NCI-H526 treated with DMSO at 0.1 percent for 48 hours (cell line): ENCODE data around the gene STPG4.
A peak's percentile ranks its signal among the peaks of the same experiment; 100 is the strongest.
"Not testable (repeated sequence)": the region's sequence is repeated elsewhere in the genome, so short reads cannot be mapped to it uniquely, and the experiment has no call there.

Source experiments
- DNase-seq: peaks from one replicate; lab custom pipeline; 2025; lab: John Stamatoyannopoulos, UW

Gene STPG4, protein sequence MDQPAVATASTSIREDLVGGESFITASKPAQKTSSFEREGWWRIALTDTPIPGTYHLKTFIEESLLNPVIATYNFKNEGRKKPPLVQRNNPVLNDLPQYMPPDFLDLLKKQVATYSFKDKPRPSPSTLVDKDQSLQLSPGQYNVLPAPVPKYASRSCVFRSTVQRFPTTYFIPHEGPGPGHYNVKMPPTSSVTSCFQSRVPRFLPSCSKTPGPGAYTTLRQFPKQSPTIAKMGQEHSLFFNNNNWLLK

DNA sequence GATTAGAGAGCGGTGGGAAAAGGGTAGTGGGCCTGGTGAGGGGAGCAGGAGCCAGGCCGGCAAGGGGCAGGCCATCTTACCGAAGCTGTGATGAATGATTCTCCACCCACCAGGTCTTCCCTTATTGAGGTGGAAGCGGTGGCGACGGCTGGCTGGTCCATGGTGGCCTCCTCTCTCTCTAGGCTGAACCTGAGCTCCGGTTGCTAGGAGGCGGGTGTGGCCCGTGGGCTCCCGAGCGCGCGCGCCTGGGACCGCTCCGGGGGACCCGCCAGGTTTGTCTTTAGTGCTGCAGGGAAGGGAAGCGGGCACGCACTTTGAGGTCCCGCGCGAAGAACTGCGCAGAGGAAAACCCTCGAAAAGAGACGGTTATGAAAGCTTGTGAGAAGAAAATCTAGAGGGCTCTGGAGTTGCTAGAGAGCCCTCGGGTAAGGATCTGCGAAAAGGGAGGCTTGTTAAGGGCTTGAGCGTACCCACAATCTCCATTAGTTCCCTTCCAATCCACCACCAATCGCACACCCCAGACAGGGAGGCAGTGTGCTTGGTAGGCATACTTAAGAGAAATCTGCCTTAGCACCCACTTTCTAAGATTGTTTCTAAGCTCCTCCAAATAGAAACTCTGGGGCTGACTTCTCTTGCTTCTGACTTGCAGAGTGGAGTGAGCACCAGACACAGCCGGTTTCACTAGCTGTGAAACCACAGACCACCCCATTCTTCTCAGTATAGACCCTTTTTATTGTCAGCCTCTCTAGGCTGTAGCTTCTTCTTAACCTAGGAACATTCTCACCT lies at the start of gene STPG4:
STPG4 (minus strand) TSS at position 218 of the 786 bp plus-strand sequence; CDS start at position 161, 57 bp downstream.
- no peak for DNase-seq

DNA sequence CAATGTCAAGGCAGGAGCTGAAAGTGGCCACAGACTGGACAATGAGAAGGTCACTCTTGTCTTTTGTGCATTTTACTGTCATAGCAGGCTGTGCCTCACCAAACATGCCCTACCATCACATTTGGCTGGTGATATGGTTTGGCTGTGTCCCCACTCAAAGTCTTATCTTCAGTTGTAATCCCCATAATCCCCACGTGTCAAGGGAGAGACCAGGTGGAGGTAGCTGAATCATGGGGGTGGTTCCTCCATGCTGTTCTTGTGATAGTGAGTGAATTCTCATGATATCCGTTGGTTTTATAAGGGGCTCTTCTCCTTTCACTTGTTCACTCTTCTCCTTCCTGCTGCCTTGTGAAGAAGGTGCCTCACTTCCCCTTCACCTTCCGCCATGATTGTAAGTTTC lies 49.6 kb upstream of the STPG4 start:
- DNase-seq, result no peak

DNA sequence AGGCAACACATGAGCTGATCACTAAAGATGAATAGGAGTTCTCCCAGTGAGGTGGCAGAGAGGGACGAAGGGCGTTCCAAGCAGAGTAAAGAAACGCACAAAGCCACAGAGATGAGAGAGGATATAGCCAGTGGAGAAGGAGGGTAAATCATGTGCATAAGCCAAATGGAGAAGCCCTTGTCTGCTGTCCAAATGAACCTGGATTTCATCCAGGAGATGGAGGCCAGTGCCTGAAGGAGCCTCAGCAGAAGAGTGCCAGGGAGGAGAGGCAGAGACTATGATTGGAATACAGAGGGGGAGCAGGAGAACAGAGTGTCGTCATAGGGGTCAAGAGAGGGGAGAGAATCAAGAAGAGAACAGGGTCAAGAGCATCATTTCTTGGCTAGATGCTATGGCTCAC lies 48.9 kb upstream of the STPG4 start:
- DNase-seq, result no peak

DNA sequence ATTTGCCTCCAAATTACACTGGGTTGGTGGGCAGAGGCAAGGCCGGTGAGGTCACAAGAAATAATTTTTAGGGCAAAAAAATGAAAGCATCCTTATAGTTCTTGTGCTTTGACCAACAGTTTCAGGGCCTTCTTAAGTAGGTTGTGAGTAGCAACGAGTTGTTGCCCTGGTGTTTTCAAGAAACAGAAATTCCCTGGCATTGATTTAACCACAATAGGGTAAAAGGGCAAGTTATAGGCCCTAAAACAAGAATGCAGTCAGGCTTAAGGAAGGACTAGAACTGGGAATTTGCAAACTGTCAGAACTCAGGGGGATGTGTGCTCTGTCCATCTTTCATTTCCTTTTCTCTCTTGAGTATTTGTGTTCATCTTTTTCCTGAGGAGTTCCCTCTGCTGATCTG lies 46.1 kb upstream of the STPG4 start:
- DNase-seq, result no peak

DNA sequence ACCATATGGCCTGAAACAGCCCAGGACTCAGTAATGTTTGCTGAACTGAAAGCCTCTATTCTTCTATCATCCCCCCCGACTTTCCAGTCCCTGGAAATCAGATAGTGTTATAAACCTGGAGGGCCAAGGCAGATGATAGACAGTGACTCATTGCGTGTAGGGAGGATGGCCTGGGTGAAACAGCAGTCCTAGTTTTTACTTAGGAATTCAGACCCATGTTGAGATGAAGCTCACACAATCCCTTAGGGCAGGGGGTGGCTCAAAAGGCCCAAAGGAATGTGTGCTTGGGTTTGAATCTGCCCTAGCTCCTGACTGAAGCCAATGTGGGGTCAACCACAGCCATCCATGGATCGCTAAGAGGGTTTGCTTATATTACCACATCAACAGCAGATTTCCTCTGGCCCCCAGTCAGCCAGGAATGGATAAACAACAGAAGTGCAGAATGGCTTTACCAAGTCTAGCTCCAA lies 43.9 kb upstream of the STPG4 start:
- no peak for DNase-seq

DNA sequence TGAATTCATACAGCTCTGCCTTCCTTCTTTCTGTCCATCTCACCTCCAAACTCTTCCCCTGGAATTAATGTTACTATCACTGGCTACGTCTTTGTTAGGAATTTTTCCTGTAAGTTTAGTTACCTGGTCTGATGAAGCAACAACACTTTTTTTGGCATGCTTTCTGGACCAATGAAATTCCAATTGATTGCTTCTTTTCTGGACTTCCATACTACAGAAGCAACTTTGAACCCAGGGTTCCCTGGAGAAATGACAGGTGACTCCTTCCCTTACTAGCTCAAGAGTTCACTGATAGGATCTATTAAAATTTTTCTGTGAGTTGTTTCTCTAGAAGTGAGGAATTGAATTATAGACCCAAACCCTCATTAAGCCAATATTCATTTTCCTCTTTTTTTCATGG lies 41.4 kb upstream of the STPG4 start:
- no peak for DNase-seq

DNA sequence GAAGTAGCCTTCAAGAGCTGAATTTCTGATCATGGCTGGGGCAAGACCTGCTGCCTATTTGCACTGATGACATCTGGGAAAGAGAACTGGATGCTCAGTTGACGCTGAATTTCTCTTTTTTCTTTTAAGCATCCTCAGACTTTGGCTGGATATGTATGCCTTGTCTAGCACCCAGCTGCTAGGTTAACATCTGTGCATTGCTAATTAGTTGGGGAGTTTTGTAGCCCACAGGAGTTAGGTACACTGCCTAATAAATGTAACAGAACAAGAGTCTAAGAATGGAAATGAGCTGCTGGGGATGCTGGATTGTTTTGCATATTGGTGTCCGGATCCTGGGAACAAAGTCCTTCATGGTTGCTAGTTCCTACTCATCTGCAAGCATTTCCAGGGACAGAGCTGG lies 40.9 kb upstream of the STPG4 start:
- peak; percentile 91 for DNase-seq

DNA sequence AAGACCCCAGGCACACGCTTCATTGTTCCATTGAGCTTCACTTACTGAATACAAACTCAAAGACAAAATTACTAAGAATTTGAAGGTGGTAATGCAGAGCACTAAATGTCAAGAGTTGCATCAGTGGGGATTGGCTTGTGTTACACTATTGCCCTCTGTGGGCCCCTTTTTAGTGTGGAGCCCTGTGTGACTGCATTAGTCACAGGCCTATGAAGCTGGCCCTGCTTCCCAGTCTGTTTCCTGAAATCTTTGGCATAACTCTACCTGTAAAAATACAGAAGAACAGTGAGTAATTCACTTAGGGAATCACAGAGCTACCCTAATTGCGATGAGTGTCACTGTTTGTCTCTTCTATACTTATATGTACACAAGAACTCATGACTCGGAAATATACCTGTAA lies 40.0 kb upstream of the STPG4 start:
- no peak for DNase-seq

DNA sequence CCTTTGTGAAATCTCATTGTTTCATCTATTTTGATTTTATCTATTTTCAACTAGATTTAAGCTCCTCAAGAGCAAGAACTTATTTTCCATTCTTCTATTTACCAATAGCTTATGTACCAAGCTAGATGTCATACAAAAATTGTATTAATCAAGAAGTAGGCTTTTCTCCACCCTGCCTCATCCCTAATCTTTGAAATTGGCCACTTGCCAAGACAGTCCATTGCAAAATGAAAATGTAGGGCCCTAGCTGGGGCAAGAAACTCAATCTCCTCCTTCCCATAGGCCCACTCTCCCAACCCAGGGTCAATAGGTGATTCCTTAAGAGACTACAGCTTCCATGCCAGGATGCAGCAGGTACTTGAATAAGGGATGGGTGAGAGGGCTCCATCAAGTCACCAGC lies 39.3 kb upstream of the STPG4 start:
- DNase-seq, result no peak

DNA sequence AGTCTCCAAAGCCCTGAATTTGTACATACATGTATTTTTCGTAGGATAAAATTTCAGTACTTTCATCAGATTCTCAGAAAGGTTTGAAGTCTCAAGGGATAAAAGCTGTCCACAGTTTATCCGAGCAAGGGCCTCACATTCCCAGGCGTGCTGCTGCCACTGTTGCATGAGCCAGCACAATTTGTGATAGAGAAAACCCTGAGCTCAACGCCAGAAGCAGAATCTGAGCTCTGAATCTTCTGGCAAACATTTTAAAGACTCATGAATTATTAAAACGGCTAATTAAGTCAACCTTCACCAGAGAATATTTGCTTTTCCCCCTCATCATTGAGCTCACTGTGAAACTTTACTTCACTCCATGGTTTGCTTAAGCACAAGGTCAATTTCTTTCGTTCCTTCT lies 38.5 kb upstream of the STPG4 start:
- peak; percentile 42 for DNase-seq

DNA sequence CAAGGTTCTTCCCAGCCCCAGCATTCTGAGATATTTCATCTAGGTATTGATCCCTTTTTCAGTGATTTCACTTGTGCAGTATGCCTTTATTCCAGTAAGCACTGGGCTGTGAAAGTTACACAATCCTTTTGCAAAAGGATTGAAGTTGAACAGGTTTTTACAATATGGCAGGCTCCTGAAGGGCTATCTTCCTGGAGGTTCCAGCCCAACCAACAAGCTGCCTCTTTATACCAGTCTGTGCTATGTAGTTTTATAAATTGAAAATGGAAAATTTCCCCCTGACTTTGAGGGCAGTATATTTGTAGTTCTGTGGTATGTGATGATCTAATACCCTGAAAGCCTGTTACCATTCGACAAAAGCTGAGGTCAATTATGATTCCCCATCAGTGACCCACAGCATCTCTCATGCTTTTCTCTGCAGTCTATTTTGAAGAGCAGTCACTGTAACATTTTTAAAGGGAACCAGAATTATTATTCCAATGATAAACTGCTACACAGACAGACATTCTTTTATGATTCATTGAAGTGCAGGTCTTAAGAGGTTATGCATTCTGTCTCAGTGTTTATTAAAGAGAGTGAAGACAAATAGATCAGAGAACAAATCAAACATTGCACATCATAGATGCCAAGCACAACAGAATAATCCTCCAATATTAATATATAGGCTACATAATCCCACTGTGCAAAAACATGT lies 35.2 kb upstream of the STPG4 start:
- DNase-seq, result no peak

DNA sequence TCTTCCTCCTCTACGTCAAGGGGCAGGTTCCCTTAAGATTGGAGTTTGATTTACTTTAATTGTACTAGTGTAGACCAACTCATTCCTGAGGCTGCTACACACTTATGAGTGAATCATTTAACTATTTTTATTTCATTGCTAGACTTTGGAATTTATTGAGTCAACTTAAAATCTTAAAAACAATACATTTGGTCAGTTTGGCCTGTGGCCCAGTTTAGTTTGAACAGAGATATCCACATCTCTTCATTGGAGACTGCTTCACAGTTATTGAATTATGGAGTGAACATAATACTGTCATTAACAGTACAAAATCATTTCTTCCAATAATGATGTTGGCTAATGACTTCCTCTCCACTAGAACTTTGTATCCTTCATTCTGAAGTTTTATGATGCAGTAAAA lies 34.5 kb upstream of the STPG4 start:
- DNase-seq, result no peak

DNA sequence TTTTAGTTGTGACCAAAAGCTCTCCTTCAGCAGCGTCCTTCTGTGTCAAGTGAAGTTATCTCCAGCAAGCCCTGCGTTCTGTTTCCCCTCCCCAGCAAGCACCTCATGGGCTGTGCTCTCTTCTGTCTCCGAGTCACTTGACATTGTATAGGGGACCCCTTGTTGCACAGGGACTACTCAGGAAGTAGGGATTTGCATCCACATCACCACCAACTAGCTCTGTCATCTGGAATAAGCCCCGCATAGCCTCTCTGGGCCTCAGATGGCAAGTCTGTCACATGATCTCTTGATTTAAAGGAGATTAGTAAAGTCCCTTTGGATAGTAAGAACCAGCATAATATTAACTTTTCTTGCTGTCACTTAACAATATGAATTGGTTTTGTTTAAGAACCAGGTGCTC lies 32.0 kb upstream of the STPG4 start:
- DNase-seq, result no peak

DNA sequence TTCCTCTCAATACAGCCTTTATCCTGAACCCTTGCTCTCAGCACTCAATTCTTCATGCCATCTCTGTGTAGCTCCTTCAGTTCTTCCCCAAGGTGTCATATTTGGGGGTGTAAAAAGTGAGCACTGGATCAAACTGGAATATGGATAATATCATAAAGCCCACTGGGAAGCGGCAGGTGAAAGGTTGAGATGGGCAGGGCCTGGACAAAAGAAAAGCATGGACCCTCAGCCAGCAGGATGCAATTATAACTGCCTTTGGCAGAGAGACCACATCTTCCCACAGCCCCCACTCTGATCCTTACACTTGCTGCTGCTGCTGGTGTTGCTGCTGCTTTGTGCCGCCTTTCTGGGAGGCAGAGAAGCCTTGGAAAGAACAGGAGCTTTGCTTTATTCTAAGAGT lies 31.2 kb upstream of the STPG4 start:
- no peak for DNase-seq

DNA sequence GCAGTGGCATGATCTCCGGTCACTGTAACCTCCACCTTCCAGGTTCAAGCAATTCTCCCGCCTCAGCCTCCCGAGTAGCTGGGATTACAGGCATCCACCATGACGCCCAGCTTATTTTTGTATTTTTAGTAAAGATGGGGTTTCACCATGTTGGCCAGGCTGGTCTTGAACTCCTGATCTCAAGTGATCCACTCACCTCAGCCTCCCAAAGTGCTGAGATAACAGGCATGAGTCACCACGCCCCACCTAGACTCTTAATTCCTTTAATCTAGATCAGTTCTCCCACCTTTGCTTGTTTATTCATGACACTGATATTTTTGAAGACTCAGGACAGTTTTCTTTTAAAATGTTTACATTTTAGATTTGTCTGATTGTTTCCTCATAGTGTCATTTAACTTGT lies 30.0 kb upstream of the STPG4 start:
- DNase-seq, result not testable (repeated sequence)

DNA sequence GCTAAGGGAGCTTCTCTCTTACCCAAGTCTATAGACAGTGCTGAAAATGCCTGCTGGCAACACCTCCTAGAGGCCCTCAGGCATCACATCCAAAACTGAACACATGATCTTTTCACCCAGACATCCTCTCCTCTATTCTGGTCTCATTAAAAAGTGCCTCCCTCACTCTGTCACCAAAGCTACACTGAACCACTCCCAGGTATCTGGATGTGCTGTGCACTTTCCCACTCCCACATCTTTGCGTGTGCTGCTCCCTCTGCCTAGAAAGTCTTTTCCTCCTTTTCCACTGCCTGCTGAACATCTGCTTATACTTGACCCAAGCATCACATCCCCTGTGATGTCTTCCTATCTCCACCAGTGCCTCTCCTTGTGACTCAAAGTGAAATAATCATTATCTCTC lies 26.1 kb upstream of the STPG4 start:
- no peak for DNase-seq

DNA sequence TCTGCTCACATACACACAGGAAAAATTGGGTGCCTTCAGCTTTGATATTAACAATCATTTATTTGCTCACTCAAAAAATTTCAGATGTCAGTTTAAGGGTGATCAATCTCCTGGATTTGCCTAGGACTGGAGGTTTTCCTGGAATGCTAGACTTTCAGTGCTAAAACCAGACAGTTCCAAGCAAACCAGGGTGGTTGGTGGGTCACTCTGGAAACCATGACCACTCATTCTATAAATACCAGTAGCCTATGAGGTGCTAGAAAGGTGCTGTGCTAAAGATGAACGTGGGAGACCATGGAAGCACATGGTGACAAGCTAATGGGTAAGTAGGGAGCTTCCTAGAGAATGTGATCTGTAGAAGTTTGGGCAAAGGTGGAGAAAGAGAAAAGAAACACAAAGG lies 25.4 kb upstream of the STPG4 start:
- DNase-seq, result no peak

DNA sequence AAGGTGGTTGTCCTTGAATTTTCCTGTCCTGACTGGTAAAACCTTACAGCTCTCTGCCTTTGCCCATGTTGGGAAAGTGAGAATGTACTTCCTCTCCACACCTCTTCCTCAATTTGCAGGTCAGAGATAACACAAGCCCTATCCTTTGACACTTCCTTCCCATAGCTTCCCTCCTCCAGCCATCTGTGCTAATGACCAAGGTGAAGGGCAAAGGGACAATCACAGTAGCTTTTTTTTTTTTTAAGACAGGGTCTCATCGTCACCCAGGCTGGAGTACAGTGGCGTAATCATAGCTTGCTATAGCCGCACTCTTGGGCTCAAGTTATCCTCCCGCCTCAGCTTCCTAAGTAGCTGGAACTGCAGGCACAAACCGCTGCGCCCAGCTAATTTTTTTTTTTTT lies 24.3 kb upstream of the STPG4 start:
- no peak for DNase-seq

DNA sequence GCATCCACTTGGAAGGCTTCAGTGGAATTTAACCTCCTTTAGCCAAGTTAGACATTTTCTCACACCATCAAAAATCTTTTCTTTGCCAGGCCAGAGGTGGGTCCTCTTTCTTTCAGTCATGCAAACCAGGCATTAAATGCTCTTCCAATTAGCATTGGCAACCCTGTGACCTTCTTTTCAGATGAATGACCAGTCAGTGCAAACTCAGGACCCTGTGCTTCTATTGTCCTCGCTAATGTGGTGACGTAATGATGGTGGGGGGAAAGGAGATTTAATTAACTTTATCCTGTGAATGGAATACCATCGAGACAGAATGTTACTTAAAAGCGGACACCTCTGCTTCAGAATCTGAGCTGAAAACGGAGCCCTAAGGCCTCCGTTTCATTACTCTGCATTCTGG lies 23.2 kb upstream of the STPG4 start:
- DNase-seq, result no peak

DNA sequence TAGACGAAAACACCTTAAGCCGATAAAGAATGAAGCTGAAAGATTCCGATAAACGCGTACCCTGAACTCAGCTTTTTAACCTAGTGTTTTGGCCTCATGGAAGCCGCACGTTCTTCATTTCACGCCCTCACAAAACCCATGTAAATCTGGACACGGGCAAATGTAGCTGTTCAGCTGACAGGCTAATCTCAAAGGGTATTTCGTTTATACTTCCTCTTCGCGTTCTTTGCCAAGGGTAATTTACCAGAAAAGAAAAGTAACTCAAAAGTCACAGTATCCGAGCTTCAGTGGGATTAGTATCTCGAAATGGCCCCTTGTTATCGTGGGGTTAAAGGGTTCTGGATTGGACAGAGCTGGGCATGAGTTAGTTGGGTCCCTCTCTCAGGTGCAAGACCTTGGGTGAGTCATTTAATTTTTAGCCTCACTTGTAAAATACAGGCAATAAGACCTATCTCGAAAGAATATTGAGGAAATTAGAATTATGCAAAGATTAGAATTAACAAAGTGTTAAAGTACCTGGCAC lies 22.0 kb upstream of the STPG4 start:
- DNase-seq, result no peak

DNA sequence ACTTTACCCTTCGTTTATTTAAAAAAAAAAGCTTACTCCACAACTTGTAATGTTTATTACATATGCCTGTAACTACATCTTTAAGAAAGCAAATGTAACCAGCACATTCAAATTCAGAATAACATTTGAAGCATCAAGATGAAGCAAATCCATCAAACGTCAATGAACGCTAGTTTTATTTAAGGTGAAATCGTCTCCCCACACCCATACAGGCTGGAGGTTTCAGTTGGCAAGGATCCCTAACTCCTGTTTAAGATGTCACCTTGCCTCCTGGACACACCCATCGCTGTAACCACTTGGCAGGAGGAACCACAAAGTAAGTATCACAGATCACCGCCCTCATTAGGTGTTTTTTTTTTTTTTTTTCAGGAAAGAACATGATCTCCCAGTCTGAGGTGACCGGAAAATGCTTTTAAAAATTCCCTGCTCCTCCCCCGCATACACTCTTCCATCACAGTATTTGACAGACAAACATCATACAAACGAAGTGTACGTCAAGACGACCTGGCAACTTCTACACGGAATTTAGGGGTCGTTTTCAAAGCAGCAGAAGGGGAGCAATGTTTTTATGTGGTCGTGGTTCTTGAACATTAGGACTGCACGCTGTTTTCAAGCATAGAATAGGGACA lies 19.7 kb upstream of the STPG4 start:
- no peak for DNase-seq

DNA sequence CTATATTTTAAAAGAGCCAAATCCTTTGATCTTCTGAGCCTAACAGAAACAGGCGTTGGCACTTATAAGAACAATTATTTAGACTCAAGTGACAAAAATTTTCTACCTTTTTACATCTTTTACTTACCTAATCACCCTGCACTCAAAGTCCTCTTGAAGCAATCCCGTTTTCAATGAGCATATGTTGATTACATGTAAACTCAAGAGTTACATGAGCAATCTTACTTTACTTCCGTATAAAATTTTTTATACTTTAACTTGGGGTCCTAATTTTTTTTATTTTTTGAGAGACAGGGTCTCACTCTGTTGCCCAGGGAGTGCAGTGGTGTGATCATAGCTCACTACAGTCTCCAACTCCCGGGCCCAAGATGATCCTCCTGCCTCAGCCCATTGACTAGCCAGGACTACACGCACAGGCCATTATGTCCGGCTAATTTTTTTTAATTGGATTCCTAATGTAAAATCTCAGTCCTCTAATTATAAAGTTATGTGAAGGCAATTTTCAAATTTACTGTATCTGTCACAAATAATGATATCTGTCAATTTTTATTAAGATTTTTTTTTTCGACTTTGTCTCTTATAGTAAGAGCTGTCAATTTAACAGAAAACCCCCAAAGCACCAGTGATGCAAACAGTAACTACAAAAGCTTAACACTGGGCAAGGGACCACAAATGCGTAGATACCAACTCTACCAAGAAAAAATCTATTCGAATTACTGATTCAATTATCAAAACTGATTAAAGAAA lies 19.1 kb upstream of the STPG4 start:
- no peak for DNase-seq
